ENCODE data around the gene KCNH2.

- TF ChIP-seq CTCF (conservative IDR thresholded peaks at IDR 0.05; ENCODE audit: low read depth, low read length), result no peak
- no peak for TF ChIP-seq EZH2 (IDR thresholded peaks at IDR 0.05; ENCODE audit: borderline replicate concordance, low read depth, low read length, poor library complexity, severe bottlenecking)
These were observed 65.7 kb downstream of the KCNH2 start for GRCh38 chr7:150912427-150912826.
